ENCODE measurements around the gene KRTAP13-1.

Gene KRTAP13-1

GRCh38 chr21:30395731-30396130, at the start of gene KRTAP13-1:
Gene KRTAP13-1, plus strand, starts transcription at chr21:30396031. Its CDS starts 56 bp downstream, at chr21:30396087.
- no peak for DNase-seq (ENCODE audit: low read depth in 2 of 2)

GRCh38 chr21:30348506-30348905, 47.3 kb upstream of the KRTAP13-1 start, which contains the start of gene KRTAP23-1:
Gene KRTAP23-1, minus strand, starts transcription at chr21:30348606. Its CDS starts 0 bp downstream, at chr21:30348606.
- DNase-seq (ENCODE audit: low read depth in 2 of 2): no peak

GRCh38 chr21:30349572-30349971, 46.3 kb upstream of the KRTAP13-1 start:
- DNase-seq (ENCODE audit: low read depth in 2 of 2): no peak

- DNase-seq (ENCODE audit: low read depth in 2 of 2): no peak
These were observed 44.3 kb upstream of the KRTAP13-1 start for GRCh38 chr21:30351534-30351933.

- DNase-seq (ENCODE audit: low read depth in 2 of 2): no peak
These were observed 41.4 kb upstream of the KRTAP13-1 start for GRCh38 chr21:30354308-30355005.

GRCh38 chr21:30355906-30356305, 39.9 kb upstream of the KRTAP13-1 start:
- no peak for DNase-seq (ENCODE audit: low read depth in 2 of 2)

GRCh38 chr21:30372139-30372770, 23.6 kb upstream of the KRTAP13-1 start, which contains the start of gene KRTAP13-2:
Gene KRTAP13-2, minus strand, starts transcription at chr21:30372271. Its CDS starts 58 bp downstream, at chr21:30372213.
- no peak for DNase-seq (ENCODE audit: low read depth in 2 of 2)

- DNase-seq (ENCODE audit: low read depth in 2 of 2): no peak
These were observed 13.6 kb upstream of the KRTAP13-1 start for GRCh38 chr21:30382201-30382600.

GRCh38 chr21:30391492-30392025, 4.3 kb upstream of the KRTAP13-1 start:
- DNase-seq (ENCODE audit: low read depth in 2 of 2): no peak

GRCh38 chr21:30408782-30409494, 13.1 kb downstream of the KRTAP13-1 start:
- DNase-seq (ENCODE audit: low read depth in 2 of 2): no peak

GRCh38 chr21:30415993-30416392, 20.2 kb downstream of the KRTAP13-1 start:
- DNase-seq (ENCODE audit: low read depth in 2 of 2): no peak

- DNase-seq (ENCODE audit: low read depth in 2 of 2): no peak
These were observed 30.0 kb downstream of the KRTAP13-1 start, which contains the start of gene KRTAP13-3 for GRCh38 chr21:30425826-30426225. Gene KRTAP13-3, minus strand, starts transcription at chr21:30425926. Its CDS starts 14 bp downstream, at chr21:30425912.

GRCh38 chr21:30426731-30427130, 30.9 kb downstream of the KRTAP13-1 start:
- no peak for DNase-seq (ENCODE audit: low read depth in 2 of 2)

- no peak for DNase-seq (ENCODE audit: low read depth in 2 of 2)
These were observed 34.4 kb downstream of the KRTAP13-1 start, which contains the start of gene KRTAP13-4 for GRCh38 chr21:30430170-30430655. Gene KRTAP13-4, plus strand, starts transcription at chr21:30430220. Its CDS starts 56 bp downstream, at chr21:30430276.

GRCh38 chr21:30434033-30434631, 38.3 kb downstream of the KRTAP13-1 start:
- no peak for DNase-seq (ENCODE audit: low read depth in 2 of 2)

- no peak for DNase-seq (ENCODE audit: low read depth in 2 of 2)
These were observed 41.3 kb downstream of the KRTAP13-1 start for GRCh38 chr21:30437010-30437565.

GRCh38 chr21:30439975-30440374, 44.1 kb downstream of the KRTAP13-1 start, which contains the start of gene KRTAP15-1:
Gene KRTAP15-1, plus strand, starts transcription at chr21:30440275. Its CDS starts 53 bp downstream, at chr21:30440328.
- DNase-seq (ENCODE audit: low read depth in 2 of 2): no peak

GRCh38 chr21:30443226-30443625, 47.4 kb downstream of the KRTAP13-1 start:
- no peak for DNase-seq (ENCODE audit: low read depth in 2 of 2)

- DNase-seq (ENCODE audit: low read depth in 2 of 2): no peak
These were observed 48.4 kb downstream of the KRTAP13-1 start for GRCh38 chr21:30444204-30444603.
